ENCODE measurements around the gene HMCN2.
A peak's percentile ranks its signal among the peaks of the same experiment; 100 is the strongest.

Gene HMCN2

DNA sequence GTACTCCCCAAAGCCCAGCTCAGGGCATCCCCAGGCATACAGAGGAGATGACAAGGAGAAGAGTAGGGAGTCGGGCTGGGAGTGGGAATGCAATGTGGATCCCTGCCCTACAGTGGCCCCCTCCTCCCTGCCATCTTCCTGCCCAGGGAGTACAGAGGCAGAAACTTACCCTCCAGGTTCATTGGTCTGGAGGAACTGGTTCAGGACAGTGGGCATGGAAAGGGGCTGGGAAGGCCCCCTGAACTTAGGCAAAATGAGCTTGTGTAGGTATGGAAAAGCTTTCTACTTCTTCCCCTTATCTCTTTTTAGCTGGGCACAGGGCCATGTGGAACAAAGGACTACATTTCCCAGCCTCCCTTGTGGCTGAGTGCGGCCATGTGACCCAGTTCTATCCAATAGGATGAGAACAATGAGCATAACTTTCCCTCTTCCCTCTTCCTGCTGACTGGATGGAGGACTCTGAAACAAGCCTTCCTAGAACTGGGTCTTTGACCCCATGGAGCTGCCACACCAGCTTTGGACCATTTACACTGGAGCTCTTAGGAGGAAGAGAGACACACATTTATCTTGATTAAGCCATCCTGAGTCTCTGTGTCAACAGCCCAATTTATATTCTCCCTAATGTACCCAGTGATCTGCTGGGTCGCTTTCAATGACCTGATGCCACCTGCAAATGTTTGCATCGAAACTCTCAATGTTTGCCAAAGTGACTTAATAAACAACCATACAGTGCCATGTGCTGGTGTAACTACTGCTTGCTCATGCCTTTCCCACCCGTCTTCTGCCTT lies 25.0 kb upstream of the HMCN2 start:
- no peak overlapping the region for H3K9ac ChIP-seq (ENCODE audit: low read depth, low read length)
- no peak overlapping the region for H3K27ac ChIP-seq (ENCODE audit: low read depth, low read length)
- H3K4me1 ChIP-seq (ENCODE audit: control insufficient read depth, insufficient read depth, low read length): peaks cover 11% of the 10 kb centered on the region; the same call in 1 of the 2 replicates
- H3K4me3 ChIP-seq (ENCODE audit: low read depth, low read length): no peak overlapping the region
- no peaks in the 10 kb centered on the region for H3K9me3 ChIP-seq (ENCODE audit: control insufficient read depth, insufficient read depth, low read length)
- peaks cover 2% of the 10 kb centered on the region; the same call in 1 of the 2 replicates for H3K27me3 ChIP-seq (ENCODE audit: control insufficient read depth, insufficient read depth, low read length)
- H3K36me3 ChIP-seq (ENCODE audit: control insufficient read depth, insufficient read depth, low read length): no peaks in the 10 kb centered on the region

DNA sequence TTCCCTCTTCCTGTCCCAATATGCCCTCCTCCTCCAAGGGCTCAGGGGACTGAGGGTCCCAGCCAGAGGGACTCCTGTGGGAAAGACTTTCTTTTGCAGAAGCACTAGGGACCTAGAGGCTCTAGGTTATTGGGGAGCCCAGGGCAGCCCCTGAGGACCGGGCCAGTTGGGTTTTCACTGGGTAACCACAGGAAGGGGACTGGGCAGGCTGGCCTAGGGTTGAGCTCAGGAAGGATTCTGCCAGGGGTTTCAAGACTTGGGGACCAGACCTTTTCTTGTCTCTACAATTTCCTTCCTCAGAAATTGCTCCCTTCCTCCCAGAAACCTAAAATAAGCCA lies 24.4 kb upstream of the HMCN2 start:
- Histone ChIP-seq H3K27ac (ENCODE audit: low read depth, low read length) (no peak overlapping the region), H3K4me1 (ENCODE audit: control insufficient read depth, insufficient read depth, low read length) (peaks cover 11% of the 10 kb centered on the region; the same call in 1 of the 2 replicates), H3K9me3 (ENCODE audit: control insufficient read depth, insufficient read depth, low read length) (no peaks in the 10 kb centered on the region), H3K9ac (ENCODE audit: low read depth, low read length) (no peak overlapping the region), H3K36me3 (ENCODE audit: control insufficient read depth, insufficient read depth, low read length) (no peaks in the 10 kb centered on the region), H3K4me3 (ENCODE audit: low read depth, low read length) (no peak overlapping the region), H3K27me3 (ENCODE audit: control insufficient read depth, insufficient read depth, low read length) (peaks cover 2% of the 10 kb centered on the region; the same call in 1 of the 2 replicates)

DNA sequence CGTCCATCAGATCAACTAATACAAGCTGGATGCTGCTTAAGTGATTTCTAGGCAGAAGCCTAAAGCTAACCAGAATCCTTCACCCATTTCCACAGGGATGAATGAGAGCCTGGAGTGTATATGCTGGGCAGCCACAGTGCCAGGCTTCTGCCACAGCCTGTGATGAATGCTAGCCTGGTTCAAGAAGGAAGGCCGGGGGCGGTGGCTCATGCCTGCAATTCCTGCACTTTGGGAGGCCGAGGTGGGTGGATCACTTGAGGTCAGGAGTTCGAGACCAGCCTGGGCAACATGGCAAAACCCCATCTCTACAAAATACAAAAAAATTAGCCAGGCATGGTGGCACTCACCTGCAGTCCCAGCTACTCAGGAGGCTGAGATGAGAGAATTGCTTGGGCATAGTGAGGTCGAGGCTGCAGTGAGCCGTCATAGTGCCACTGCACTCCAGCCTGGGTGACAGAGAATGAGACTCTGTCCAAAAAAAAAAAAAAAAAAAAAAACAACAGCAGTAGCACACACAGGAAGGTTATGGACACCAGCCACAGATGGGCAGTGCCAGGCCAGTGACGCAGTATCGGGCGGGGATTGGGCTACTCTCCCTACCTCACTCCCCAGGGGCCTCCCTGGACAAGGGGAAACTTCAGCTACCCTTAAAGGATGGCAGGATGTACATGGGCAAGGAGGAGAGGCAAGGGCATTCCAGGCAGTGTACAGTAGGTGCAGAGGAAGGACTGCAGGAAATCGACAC lies 23.1 kb upstream of the HMCN2 start:
- H3K9ac ChIP-seq (ENCODE audit: low read depth, low read length): no peak overlapping the region
- peak overlapping the region; percentile 42 for H3K4me3 ChIP-seq (ENCODE audit: low read depth, low read length)
- no peaks in the 10 kb centered on the region for H3K9me3 ChIP-seq (ENCODE audit: control insufficient read depth, insufficient read depth, low read length)
- H3K27me3 ChIP-seq (ENCODE audit: control insufficient read depth, insufficient read depth, low read length): peaks cover 2% of the 10 kb centered on the region; the same call in 1 of the 2 replicates
- no peaks in the 10 kb centered on the region for H3K36me3 ChIP-seq (ENCODE audit: control insufficient read depth, insufficient read depth, low read length)
- peaks cover 11% of the 10 kb centered on the region; the same call in 1 of the 2 replicates for H3K4me1 ChIP-seq (ENCODE audit: control insufficient read depth, insufficient read depth, low read length)
- H3K27ac ChIP-seq (ENCODE audit: low read depth, low read length): no peak overlapping the region

DNA sequence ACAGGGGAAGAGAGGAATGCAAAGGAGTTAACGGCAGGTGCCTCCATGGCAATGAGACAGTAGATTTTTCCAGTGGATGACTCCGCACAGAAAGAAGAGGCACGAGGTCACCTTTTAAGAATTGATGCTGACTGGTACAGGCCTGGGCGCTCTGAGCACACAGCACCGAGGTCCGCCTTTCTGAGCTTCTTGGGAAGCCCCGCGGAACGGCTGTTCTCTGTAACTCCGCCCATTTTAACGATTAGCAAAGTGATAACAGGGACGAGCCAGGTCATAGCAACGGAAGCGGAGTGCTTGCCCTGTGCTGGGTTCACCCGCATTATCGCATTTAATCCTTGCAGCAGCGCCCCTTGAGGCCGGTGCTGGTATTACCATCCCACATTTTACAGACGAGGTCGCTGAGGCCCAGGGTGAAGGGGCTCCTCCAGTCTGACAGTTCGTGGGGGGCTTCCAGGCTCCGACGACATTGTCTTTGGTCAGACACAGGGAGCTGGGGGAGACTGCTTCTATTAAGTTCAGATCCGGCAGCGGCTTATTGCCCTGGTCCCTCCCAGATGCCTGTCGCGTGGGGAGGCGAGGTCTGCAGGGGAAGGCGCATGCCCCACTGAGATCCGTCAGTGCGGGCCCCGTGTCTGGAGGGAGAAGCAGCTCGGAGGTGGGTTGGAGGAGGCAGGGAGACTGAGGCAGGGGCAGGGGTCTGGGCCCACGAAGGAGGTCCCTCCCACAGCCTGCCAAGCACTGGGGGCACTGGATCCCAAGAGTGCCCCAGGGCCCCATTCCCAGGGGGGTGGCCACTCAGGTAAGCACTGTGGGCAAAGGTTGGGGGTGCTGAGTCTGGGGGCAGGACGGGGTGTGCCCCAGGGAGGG lies 22.3 kb upstream of the HMCN2 start:
- H3K4me3 ChIP-seq (ENCODE audit: low read depth, low read length): peak overlapping the region; percentile 42
- H3K36me3 ChIP-seq (ENCODE audit: control insufficient read depth, insufficient read depth, low read length): no peaks in the 10 kb centered on the region
- peaks cover 11% of the 10 kb centered on the region; the same call in 1 of the 2 replicates for H3K4me1 ChIP-seq (ENCODE audit: control insufficient read depth, insufficient read depth, low read length)
- H3K27me3 ChIP-seq (ENCODE audit: control insufficient read depth, insufficient read depth, low read length): peaks cover 2% of the 10 kb centered on the region; the same call in 1 of the 2 replicates
- no peak overlapping the region for H3K27ac ChIP-seq (ENCODE audit: low read depth, low read length)
- H3K9ac ChIP-seq (ENCODE audit: low read depth, low read length): no peak overlapping the region
- H3K9me3 ChIP-seq (ENCODE audit: control insufficient read depth, insufficient read depth, low read length): no peaks in the 10 kb centered on the region

DNA sequence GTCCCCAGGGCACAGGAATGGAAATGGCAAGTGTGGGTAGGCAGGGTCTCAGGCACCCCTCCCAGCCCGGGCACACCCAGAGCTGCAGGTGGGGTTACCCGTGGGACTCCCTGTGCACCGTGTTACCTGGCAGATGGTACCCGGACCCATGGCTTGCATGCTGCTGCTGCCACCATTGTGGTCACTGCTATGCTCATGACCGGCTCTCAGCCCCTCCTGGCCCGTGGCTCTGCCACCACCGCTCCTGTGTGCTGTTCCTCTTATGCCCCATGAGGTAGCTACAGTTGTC lies 21.7 kb upstream of the HMCN2 start:
- H3K4me1 ChIP-seq (ENCODE audit: control insufficient read depth, insufficient read depth, low read length): peaks cover 11% of the 10 kb centered on the region; the same call in 1 of the 2 replicates
- no peaks in the 10 kb centered on the region for H3K36me3 ChIP-seq (ENCODE audit: control insufficient read depth, insufficient read depth, low read length)
- no peak overlapping the region for H3K4me3 ChIP-seq (ENCODE audit: low read depth, low read length)
- no peak overlapping the region for H3K9ac ChIP-seq (ENCODE audit: low read depth, low read length)
- peaks cover 2% of the 10 kb centered on the region; the same call in 1 of the 2 replicates for H3K27me3 ChIP-seq (ENCODE audit: control insufficient read depth, insufficient read depth, low read length)
- H3K9me3 ChIP-seq (ENCODE audit: control insufficient read depth, insufficient read depth, low read length): no peaks in the 10 kb centered on the region
- H3K27ac ChIP-seq (ENCODE audit: low read depth, low read length): no peak overlapping the region

DNA sequence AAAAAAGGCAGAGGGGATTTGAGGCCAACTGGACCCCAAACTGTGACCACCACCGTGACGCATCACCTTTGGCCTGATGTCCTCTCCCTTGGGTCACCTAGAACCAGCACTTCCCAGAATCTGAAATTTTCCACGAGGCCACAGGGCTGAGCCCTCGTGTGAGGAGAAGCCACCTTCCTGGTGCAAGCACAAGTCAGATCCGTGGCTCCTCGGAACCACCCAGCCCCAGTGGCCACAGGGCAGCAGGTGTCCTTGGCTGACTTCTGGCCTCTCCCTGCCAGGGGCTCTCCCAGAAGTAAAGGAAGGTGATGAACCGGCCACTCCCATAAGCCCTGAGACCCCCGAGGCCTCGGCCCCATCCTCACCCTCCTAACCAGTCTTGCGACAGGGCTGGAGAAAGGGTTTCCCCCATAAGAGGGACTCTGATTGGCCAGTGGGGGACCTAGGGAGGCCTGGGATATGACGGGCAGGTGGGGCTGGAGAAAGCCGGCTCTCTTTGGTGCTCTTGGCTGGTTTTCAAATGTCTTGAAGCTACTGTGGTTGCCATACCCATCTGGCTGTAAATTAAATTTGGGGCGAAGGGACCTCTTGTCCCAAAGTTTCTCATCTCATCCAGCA lies 20.9 kb upstream of the HMCN2 start:
- Histone ChIP-seq H3K4me1 (ENCODE audit: control insufficient read depth, insufficient read depth, low read length) (peaks cover 11% of the 10 kb centered on the region; the same call in 1 of the 2 replicates), H3K36me3 (ENCODE audit: control insufficient read depth, insufficient read depth, low read length) (no peaks in the 10 kb centered on the region), H3K27me3 (ENCODE audit: control insufficient read depth, insufficient read depth, low read length) (peaks cover 2% of the 10 kb centered on the region; the same call in 1 of the 2 replicates), H3K4me3 (ENCODE audit: low read depth, low read length) (no peak overlapping the region), H3K27ac (ENCODE audit: low read depth, low read length) (no peak overlapping the region), H3K9ac (ENCODE audit: low read depth, low read length) (no peak overlapping the region), H3K9me3 (ENCODE audit: control insufficient read depth, insufficient read depth, low read length) (no peaks in the 10 kb centered on the region)

DNA sequence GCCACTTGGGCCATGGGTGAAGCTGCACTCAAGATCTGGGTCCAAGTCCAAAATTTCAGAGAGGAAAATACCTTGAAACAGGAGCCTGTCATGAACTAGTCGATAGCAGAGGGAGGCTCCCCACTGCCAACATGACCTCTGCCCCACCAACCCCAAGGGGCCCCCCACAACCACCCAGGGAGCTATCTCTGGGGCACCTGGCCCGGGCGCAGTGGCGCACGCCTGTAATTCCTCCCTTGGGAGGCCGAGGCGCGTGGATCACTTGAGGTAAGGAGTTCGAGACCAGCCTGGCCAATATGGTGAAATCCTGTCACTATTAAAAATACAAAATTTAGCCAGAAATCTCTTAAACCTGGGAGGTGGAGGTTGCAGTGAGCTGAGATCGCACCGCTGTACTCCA lies 20.1 kb upstream of the HMCN2 start:
- H3K4me3 ChIP-seq (ENCODE audit: low read depth, low read length): no peak overlapping the region

DNA sequence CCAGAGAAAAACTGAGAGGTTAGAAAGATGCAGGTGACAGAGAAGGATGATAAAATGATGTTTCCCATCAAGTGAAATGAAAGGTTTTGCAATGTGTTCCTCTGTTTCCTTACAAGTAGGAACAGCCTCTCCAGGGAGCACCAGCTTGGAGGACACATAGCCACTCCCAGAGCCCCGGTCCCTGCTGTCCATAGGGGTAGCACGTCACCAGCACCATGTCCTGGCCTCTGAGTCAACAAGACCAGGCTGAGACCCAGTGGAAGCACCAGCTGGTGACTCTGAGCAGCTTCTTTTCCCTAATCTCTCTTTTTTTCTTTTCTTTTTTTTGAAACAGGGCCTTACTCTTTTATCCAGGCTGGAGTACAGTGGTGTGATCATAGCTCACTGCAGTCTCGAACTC lies 19.4 kb upstream of the HMCN2 start:
- peaks cover 2% of the 10 kb centered on the region; the same call in 1 of the 2 replicates for H3K27me3 ChIP-seq (ENCODE audit: control insufficient read depth, insufficient read depth, low read length)
- H3K36me3 ChIP-seq (ENCODE audit: control insufficient read depth, insufficient read depth, low read length): no peaks in the 10 kb centered on the region
- H3K4me1 ChIP-seq (ENCODE audit: control insufficient read depth, insufficient read depth, low read length): peaks cover 7% of the 10 kb centered on the region; the same call in 1 of the 2 replicates
- H3K9ac ChIP-seq (ENCODE audit: low read depth, low read length): no peak overlapping the region
- no peak overlapping the region for H3K4me3 ChIP-seq (ENCODE audit: low read depth, low read length)
- no peak overlapping the region for H3K27ac ChIP-seq (ENCODE audit: low read depth, low read length)
- H3K9me3 ChIP-seq (ENCODE audit: control insufficient read depth, insufficient read depth, low read length): no peaks in the 10 kb centered on the region

More for the DNA sequence above, 20.1 kb upstream of the HMCN2 start:
- no peak overlapping the region for H3K27ac ChIP-seq (ENCODE audit: low read depth, low read length)
- no peaks in the 10 kb centered on the region for H3K9me3 ChIP-seq (ENCODE audit: control insufficient read depth, insufficient read depth, low read length)
- peaks cover 2% of the 10 kb centered on the region; the same call in 1 of the 2 replicates for H3K27me3 ChIP-seq (ENCODE audit: control insufficient read depth, insufficient read depth, low read length)
- no peak overlapping the region for H3K9ac ChIP-seq (ENCODE audit: low read depth, low read length)
- no peaks in the 10 kb centered on the region for H3K36me3 ChIP-seq (ENCODE audit: control insufficient read depth, insufficient read depth, low read length)
- peaks cover 11% of the 10 kb centered on the region; the same call in 1 of the 2 replicates for H3K4me1 ChIP-seq (ENCODE audit: control insufficient read depth, insufficient read depth, low read length)

DNA sequence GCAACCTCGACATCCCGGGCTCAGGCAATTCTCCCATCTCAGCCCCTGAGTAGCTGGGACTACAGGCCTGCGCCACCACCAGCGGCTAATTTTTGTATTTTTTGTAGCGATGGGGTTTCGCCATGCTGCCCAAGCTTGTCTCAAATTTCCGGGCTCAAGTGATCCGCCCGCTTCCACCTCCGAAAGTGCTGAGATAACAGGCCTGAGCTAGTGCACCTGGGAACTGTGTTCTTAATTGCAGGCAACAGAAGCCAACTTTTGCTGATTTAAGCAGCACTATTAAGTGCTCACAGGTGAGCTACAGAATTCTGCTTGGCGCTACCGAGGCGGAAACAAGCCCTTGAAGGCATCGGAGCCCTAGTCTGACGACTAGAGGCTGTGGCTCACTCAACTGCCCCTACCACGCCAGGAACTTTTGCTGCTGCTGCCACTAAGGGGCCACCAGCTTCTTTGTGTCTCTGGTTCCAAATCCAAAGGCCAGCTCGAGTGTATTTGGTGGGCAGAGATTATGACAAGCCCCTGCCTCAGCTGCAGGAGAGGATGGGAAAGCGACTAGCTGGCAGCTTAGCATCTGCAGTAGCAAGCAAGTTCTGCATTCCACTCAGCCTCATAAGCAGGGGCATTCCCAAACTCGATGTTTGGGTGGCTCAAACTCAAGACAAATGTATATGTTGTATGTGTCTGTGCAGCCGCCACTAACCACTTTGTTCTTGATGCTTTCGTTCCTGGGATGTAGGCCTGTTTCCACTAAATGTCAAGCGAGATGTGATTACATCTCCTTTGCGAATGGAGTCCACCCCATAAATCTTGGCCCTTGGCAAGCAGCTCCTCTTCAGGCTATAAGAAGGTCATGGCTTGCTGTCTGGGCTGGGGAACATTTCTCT lies 10.6 kb upstream of the HMCN2 start:
- H3K4me3 ChIP-seq (ENCODE audit: low read depth, low read length): no peak overlapping the region
- no peak overlapping the region for H3K27ac ChIP-seq (ENCODE audit: low read depth, low read length)
- H3K27me3 ChIP-seq (ENCODE audit: control insufficient read depth, insufficient read depth, low read length): no peaks in the 10 kb centered on the region
- no peaks in the 10 kb centered on the region for H3K36me3 ChIP-seq (ENCODE audit: control insufficient read depth, insufficient read depth, low read length)
- H3K9ac ChIP-seq (ENCODE audit: low read depth, low read length): no peak overlapping the region
- peaks cover 7% of the 10 kb centered on the region; the same call in 1 of the 2 replicates for H3K9me3 ChIP-seq (ENCODE audit: control insufficient read depth, insufficient read depth, low read length)
- H3K4me1 ChIP-seq (ENCODE audit: control insufficient read depth, insufficient read depth, low read length): no peaks in the 10 kb centered on the region

Data from HUES48 (cell line).